ENCODE data around the gene CABLES1. TPM values are rescaled to one million over a fixed set of nuclear protein-coding genes. Genes with fewer than 3 reads are reported as not detected.
A peak's percentile ranks its signal among the peaks of the same experiment; 100 is the strongest.
"Not testable (repeated sequence)": the region's sequence is repeated elsewhere in the genome, so short reads cannot be mapped to it uniquely, and the experiment has no call there.

Gene CABLES1
- polyA plus RNA-seq (2013, experiment 1 of 2; ENCODE audit: insufficient read length), result 8.5 TPM
- 7.4 TPM for polyA plus RNA-seq (2013, experiment 2 of 2; ENCODE audit: insufficient read length)

DNA sequence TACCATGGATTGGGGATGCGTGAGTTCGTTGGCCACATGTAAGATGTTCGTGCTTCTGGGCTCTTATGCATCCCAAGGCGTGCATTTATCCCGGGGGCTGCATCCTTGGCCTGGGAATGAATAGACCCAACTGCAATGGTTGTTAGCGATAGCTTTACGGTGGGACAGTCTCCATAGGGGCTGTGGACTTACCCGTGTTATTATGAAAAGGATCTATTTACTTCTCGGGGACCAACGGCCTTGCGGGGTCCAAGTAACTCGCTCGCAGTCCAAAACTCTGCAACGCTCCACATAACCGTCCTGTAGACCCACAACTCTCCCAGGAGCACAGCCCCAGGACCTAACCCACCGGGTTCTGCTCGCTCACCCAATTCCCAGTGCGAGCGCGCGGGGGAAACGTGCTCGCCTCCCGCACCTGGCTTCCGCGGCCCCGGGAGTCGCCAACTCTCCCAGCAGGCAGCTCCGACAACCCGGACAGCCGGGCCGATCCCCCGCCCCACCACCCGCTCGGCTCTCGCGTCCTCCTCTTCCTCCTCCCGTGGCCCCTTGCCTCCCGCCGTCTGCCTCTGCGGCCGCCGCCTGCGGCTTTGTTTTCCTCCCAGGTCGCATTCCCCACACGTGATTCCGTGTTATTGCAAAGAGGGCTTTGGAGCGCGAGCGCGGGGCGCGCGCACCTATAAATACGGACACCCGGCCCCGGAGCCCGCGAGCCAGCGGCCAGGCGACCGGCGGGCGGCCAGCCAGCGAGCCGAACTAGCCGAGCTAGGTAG lies at the start of gene CABLES1:
Gene CABLES1 (plus strand): TSS at position 706 of the 770 bp plus-strand sequence. CDS start 278 bp downstream, outside the sequence.
- peak; percentile 55 for DNase-seq

DNA sequence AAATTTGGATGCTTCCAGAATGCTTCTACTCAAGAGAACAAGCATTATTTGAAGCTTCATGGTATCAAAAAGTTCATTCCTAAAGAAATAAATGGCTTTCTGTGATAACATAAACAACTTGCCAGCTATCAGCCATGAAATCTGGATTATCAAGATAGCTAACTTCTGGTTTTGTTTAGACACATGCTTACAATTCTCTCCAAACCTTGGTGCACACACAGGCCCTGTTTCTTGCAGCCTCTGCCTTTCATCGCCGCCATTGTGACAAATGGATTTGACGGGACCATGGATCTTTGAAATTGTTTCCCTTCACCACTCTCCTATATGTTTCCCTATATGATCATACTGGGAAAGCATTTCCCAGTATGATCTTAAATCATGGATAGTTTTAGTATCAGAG lies 47.9 kb upstream of the CABLES1 start:
- peak; percentile 75 for DNase-seq

- DNase-seq, result no peak
These were observed 47.0 kb upstream of the CABLES1 start for GRCh38 chr18:23088310-23088709.

DNA sequence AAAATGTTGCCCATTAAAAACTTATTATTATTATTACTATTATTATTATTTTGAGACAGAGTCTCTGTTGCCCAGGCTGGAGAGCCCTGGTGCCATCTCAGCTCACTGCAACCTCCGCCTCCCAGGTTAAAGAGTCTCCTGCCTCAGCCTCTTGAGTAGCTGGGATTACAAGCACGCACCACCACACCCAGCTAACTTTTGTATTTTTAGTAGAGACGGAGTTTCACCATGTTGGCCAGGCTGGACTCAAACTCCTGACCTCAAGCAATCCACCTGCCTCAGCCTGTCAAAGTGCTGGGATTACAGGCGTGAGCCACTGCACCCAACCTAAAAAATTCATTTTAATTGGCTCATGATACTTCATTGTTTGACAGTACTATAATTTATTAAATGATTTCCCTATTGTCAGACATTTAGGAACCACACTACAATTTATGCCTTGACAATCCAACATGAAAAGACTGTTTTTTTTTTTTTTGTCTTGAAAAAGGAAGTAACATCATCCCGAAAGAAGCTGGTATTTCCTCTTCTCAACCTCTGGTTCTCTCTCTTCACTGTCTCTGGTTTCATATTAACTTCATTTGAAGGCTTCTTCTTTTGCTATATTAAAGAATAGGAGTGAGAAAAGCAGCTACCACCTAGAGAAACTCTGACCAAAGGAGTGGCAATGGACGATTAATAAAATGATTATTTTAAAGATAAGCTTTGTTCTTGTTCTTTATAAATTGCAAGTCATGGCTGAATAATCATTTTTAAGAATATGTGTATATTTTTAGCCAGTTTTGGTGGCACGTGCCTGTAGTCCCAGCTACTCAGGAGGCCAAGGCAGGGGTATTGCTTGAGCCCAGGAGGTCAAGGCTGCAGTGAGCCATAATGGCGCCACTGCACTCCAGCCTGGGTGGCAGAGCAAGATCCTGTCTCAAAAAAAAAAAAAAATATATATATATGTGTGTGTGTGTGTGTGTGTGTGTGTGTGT lies 44.0 kb upstream of the CABLES1 start:
- DNase-seq, result peak; percentile 76

DNA sequence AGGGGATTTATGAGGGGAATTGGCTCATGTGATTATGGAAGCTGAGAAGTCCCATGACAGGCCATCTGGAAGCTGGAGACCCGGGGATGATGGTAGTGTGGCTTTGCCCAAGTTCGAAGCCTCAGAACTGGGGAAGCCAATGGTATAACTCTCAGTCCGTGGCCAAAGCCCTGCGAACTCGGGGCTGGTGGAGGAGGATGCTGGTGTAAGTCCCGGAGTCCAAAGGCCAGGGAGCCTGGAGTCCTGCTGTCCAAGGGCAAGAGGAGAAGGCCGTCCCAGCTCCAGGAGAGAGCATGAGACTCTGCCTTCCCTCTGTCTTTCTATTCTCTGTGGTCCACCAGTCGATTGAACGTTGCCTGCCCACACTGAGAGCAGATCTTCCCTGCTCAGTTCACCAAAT lies 43.2 kb upstream of the CABLES1 start:
- no peak for DNase-seq

- DNase-seq, result not testable (repeated sequence)
These were observed 42.2 kb upstream of the CABLES1 start for GRCh38 chr18:23093130-23093529.

DNA sequence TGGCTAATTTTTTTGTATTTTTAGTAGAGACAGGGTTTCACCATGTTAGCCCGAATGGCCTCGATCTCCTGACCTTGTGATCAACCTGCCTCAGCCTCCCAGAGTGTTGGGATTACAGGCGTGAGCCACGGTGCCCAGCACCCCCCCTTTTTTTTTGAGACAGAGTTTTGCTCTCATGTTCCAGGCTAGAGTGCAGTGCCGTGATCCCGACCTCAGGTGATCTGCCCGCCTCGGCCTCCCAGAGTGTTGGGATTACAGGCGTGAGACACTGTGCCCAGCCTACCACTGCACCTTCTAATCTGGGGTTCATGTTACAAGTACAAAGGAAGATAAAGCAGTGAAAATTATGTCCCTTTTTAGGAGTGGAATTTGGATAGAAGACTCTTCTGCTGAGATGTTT lies 41.5 kb upstream of the CABLES1 start:
- no peak for DNase-seq

- no peak for DNase-seq
These were observed 40.7 kb upstream of the CABLES1 start for GRCh38 chr18:23094411-23095190.

DNA sequence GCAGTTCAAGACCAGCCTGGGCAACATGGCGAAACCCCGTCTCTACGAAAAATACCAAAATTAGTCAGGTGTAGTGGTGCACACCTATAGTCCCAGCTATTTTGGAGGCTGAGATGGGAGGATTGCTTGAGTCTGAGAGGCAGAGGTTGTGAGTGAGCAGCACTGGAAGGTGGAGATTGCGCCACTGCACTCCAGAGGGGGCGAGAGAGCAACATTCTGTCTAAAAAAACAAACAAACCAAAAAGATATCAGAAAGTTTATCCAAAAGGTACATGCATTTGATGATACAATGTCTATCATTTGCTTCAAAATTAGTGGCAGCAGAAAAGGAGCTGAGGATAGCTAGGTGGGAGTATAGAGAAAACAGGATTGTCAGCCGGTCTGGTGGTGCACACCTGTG lies 39.8 kb upstream of the CABLES1 start:
- no peak for DNase-seq

GRCh38 chr18:23097016-23097415 lies 38.3 kb upstream of the CABLES1 start:
- not testable (repeated sequence) for DNase-seq

DNA sequence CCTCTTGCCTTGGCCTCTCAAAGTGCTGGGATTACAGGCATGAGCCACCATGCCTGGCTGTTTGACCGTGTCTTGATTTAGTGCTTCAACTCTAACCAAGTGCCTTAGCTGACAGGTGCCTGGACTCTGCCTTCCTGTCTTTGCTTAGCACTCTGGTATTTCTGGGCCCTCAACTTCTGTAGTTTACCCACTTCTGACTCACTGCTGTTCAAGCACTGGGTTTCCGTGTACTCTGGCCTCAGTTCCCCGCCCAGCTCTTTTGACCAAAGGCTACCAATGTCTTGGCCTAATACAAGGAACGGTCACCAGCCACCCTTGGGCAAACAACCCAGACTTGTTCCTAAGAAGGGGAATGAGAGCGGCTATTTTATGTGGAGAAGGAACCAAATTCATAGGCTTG lies 35.7 kb upstream of the CABLES1 start:
- DNase-seq, result no peak

- no peak for DNase-seq
These were observed 33.3 kb upstream of the CABLES1 start for GRCh38 chr18:23101861-23102432.

- DNase-seq, result peak; percentile 59
These were observed 32.6 kb upstream of the CABLES1 start for GRCh38 chr18:23102493-23103261.

GRCh38 chr18:23103449-23103848 lies 31.8 kb upstream of the CABLES1 start:
- DNase-seq, result no peak

GRCh38 chr18:23105030-23105429 lies 30.3 kb upstream of the CABLES1 start:
- no peak for DNase-seq

- DNase-seq, result no peak
These were observed 29.6 kb upstream of the CABLES1 start for GRCh38 chr18:23105581-23106219.

- peak; percentile 96 for DNase-seq
These were observed 28.7 kb upstream of the CABLES1 start for GRCh38 chr18:23106575-23106974.

DNA sequence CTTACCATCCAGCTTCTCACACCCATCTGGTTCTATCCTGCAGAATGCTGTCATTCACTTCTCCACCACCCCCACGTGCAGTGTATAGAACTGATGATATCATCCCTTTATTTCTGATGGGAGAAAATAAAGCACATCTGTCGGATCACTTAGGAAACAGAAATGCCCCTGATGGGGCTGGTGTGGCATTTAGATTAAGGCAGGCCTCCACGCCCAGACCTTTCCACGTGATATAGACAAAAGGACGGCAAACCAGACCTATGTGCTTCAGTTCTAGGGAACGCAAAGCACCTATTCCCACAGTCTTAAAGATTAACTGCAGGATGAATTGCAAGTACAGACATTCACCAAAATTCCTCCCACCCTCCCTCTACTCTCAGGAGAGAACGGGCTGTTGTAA lies 27.6 kb upstream of the CABLES1 start:
- peak; percentile 18 for DNase-seq

DNA sequence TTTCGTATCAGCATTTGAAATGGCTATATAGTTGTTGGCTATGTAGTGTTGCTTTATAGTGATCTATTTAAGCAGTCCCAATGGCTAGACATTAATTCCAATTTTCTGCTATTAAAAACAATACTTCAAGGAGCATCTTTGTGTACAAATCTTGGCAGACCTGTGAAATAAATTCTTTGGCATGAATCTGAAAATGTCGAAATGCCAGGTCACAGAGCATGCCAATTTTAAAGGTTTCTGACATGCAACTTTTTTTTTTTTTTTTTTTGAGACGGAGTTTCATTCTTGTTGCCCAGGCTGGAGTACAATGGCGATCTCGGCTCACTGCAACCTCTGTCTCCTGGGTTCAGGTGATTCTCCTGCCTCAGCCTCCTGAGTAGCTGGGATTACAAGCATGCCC lies 26.8 kb upstream of the CABLES1 start:
- DNase-seq, result no peak

DNA sequence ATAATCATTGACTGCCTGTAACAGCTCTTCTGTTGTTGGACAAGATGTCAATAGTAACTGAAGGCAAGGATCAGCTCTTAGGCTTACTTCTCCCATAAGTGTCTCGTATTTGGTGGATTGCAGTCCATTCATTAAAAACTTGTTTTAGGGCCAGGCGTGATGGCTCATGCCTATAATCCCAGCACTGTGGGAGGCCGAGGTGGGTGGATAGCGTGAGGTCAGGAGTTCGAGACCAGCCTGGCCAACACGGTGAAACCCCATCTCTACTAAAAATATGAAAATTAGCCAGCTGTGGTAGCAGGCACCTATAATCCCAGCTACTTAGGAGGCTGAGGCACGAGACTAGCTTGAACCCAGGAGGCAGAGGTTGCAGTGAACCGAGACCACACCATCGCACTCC lies 26.1 kb upstream of the CABLES1 start:
- not testable (repeated sequence) for DNase-seq

DNA sequence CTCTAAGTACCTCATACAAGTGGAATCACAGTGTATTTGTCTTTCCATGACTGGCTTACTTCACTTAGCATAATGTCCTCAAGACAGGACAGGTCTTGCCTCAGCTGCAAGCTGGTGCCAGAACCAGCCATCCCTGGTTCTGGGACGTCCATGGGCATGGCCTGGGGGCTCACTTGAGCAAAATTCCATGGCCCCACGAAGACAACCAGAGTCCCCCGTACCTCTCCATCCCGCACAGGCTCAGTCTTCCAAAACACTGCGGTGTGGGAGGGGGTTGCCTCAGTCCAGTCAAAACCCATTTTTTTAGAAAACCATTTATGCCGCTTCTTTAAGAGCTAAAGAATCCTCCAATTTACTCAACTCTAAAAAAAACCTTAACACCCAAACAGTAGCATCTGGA lies 21.7 kb upstream of the CABLES1 start:
- no peak for DNase-seq

All from fibroblast of skin of abdomen (primary cell).